Neutrophil (primary cell): ENCODE data around the gene POLR3F.
"Not testable (repeated sequence)": the region's sequence is repeated elsewhere in the genome, so short reads cannot be mapped to it uniquely, and the experiment has no call there.

Experiments used
- H3K27ac ChIP-seq: fragments of 200-600 bp; sonication (generic); 2 replicates; pipeline ENCODE4 v1.5.1; 2016; ENCODE audit warnings: mild to moderate bottlenecking, moderate library complexity
- H3K27me3 ChIP-seq: fragments of 200-600 bp; sonication (generic); 2 replicates; pipeline ENCODE4 v1.6.0; 2016; ENCODE audit warnings: mild to moderate bottlenecking
- H3K36me3 ChIP-seq: fragments of 200-600 bp; sonication (generic); 2 replicates; pipeline ENCODE4 v1.5.1; 2017
- H3K4me1 ChIP-seq, 2 experiments: fragments of 200-600 bp in 1 of 2; sonication (generic) in 1 of 2; 1 replicate in 1 of 2; 2 replicates in 1 of 2; pipeline versions ENCODE4 v1.5.1 to v1.6.1; 2013 to 2016; ENCODE audit warnings: low read depth in 1 of 2, low read length in 1 of 2, mild to moderate bottlenecking in 1 of 2, moderate library complexity in 1 of 2; ENCODE audit not compliant: control insufficient read depth in 1 of 2, insufficient read depth in 1 of 2
- H3K4me3 ChIP-seq, 2 experiments: fragments of 200-600 bp in 1 of 2; sonication (generic) in 1 of 2; 1 replicate in 1 of 2; 2 replicates in 1 of 2; pipeline ENCODE4 v1.5.1; 2013 to 2016; ENCODE audit warnings: low read depth in 1 of 2, low read length in 1 of 2, mild to moderate bottlenecking in 1 of 2, moderate library complexity in 1 of 2
- H3K9me3 ChIP-seq: fragments of 200-600 bp; sonication (generic); 2 replicates; pipeline ENCODE4 v1.5.1; 2016
- CTCF ChIP-seq: fragments of 200-600 bp; sonication (generic); IDR thresholded peaks from 2 replicates; pipeline ENCODE4 v1.5.1; 2016; ENCODE audit warnings: antibody characterized with exemption

Gene POLR3F

DNA sequence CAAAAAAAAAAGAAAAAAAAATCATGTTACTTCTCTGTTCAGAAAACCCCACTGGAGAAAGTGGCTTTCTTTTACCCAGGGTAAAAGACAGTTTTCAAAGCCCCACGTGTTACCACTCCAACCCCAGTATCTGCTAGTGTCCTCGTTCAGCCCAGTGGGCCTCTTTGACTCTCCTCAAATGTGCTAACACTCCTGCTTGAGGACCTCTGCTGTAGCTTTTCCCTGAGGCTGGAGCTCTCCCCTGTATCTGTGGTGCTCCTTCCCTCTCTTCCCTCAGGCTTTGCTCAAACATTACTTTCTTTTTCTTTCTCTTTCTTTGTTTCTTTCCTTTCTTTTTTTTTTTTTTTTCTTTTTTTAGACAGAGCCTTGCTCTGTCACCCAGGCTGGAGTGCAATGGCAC, 55.9 kb downstream of the POLR3F start:
- Histone ChIP-seq H3K27ac (no peak overlapping the region), H3K9me3 (no peaks in the 10 kb centered on the region), H3K36me3 (peaks cover 62% of the 10 kb centered on the region), H3K4me3 (no peak overlapping the region), H3K27me3 (no peaks in the 10 kb centered on the region), H3K4me1 (no peaks in the 10 kb centered on the region)
- no peak for TF ChIP-seq CTCF

GRCh38 chr20:18524646-18525045, 57.5 kb downstream of the POLR3F start:
- Histone ChIP-seq H3K27me3 (no peaks in the 10 kb centered on the region), H3K27ac (no peak overlapping the region), H3K9me3 (no peaks in the 10 kb centered on the region), H3K36me3 (peaks cover 78% of the 10 kb centered on the region), H3K4me1 (no peaks in the 10 kb centered on the region), H3K4me3 (no peak overlapping the region)
- no peak for TF ChIP-seq CTCF

- H3K36me3 ChIP-seq = peaks cover 84% of the 10 kb centered on the region
- not testable (repeated sequence) for H3K4me1 ChIP-seq, H3K27ac ChIP-seq, H3K9me3 ChIP-seq, H3K4me3 ChIP-seq, H3K27me3 ChIP-seq
These were observed 59.6 kb downstream of the POLR3F start for GRCh38 chr20:18526761-18527160.

GRCh38 chr20:18527339-18527738, 60.1 kb downstream of the POLR3F start:
- peaks cover 85% of the 10 kb centered on the region for H3K36me3 ChIP-seq
- H3K27ac ChIP-seq = no peak overlapping the region
- no peak for TF ChIP-seq CTCF
- H3K9me3 ChIP-seq = no peaks in the 10 kb centered on the region
- no peaks in the 10 kb centered on the region for H3K27me3 ChIP-seq
- H3K4me1 ChIP-seq = no peaks in the 10 kb centered on the region
- no peak overlapping the region for H3K4me3 ChIP-seq

DNA sequence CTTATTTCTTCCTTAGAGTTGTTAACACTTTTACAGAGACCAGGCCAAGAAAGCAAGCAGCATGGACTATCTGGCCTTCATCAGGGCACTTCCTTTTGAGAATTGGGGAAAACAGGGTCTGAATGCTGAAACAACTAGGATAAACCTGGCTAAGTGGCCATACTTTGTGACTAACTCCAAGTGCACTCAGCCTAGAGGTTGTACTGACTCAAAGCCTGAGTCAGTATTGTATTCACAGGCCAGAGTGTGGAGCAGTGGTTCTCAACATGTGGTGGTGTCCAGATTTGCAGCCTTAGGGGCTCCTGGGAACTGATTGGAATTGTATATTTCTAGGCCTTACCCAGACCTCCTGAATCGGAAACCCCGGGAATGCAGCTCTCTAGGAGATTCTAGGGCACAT, 60.6 kb downstream of the POLR3F start:
- H3K36me3 ChIP-seq = peaks cover 90% of the 10 kb centered on the region
- no peaks in the 10 kb centered on the region for H3K27me3 ChIP-seq
- no peak overlapping the region for H3K27ac ChIP-seq
- H3K4me3 ChIP-seq = no peak overlapping the region
- no peaks in the 10 kb centered on the region for H3K4me1 ChIP-seq
- H3K9me3 ChIP-seq = no peaks in the 10 kb centered on the region
- no peak for TF ChIP-seq CTCF

- Histone ChIP-seq H3K36me3 (peaks cover 99% of the 10 kb centered on the region), H3K9me3 (no peaks in the 10 kb centered on the region), H3K27ac (no peak overlapping the region), H3K27me3 (no peaks in the 10 kb centered on the region), H3K4me3 (no peak overlapping the region), H3K4me1 (no peaks in the 10 kb centered on the region)
- TF ChIP-seq CTCF = no peak
These were observed 61.9 kb downstream of the POLR3F start for GRCh38 chr20:18529041-18529440.
